HEK293 (cell line): ENCODE measurements around the gene FLT3LG.
A peak's percentile ranks its signal among the peaks of the same experiment; 100 is the strongest.

Source experiments
- ATF2 ChIP-seq: fragments of 450-650 bp; formaldehyde crosslinking; IDR thresholded peaks from 2 replicates; pipeline ENCODE4 v1.5.1; 2016; ENCODE audit warnings: missing biosample characterization, missing genetic modification characterization, low read depth
- BCL6B ChIP-seq: fragments of 450-650 bp; formaldehyde crosslinking; IDR thresholded peaks from 2 replicates; pipeline ENCODE4 v1.5.1; 2017; ENCODE audit warnings: missing biosample characterization, missing genetic modification characterization
- GFI1B ChIP-seq: fragments of 450-650 bp; formaldehyde crosslinking; IDR thresholded peaks from 2 replicates; pipeline ENCODE4 v1.5.1; 2016; ENCODE audit warnings: missing biosample characterization, missing genetic modification characterization
- INSM2 ChIP-seq: fragments of 450-650 bp; formaldehyde crosslinking; IDR thresholded peaks from 2 replicates; pipeline ENCODE4 v1.5.1; 2016; ENCODE audit warnings: missing biosample characterization, missing genetic modification characterization
- MEIS1 ChIP-seq: sonication (generic); formaldehyde crosslinking; IDR thresholded peaks from 2 replicates; pipeline ENCODE4 v1.8.1; 2022; ENCODE audit warnings: missing genetic modification reagents, mild to moderate bottlenecking, borderline replicate concordance
- OSR2 ChIP-seq: fragments of 450-650 bp; formaldehyde crosslinking; IDR thresholded peaks from 2 replicates; pipeline ENCODE4 v1.5.1; 2016; ENCODE audit warnings: missing biosample characterization, missing genetic modification characterization
- PRDM1 ChIP-seq: fragments of 450-650 bp; formaldehyde crosslinking; IDR thresholded peaks from 2 replicates; pipeline ENCODE4; 2016; ENCODE audit warnings: missing biosample characterization, missing genetic modification characterization
- SALL2 ChIP-seq: fragments of 450-650 bp; formaldehyde crosslinking; IDR thresholded peaks from 2 replicates; pipeline ENCODE4 v1.5.0; 2017; ENCODE audit warnings: missing biosample characterization, mild to moderate bottlenecking, missing genetic modification characterization, borderline replicate concordance
- SCRT2 ChIP-seq: fragments of 450-650 bp; formaldehyde crosslinking; IDR thresholded peaks from 2 replicates; pipeline ENCODE4 v1.5.1; 2016; ENCODE audit warnings: missing biosample characterization, missing genetic modification characterization
- TCF7L2 ChIP-seq: IDR thresholded peaks from 2 replicates; pipeline ENCODE4 v1.6.1; 2011; ENCODE audit warnings: low read depth, mild to moderate bottlenecking, inconsistent platforms, low read length, moderate library complexity, borderline replicate concordance
- WT1 ChIP-seq: fragments of 450-650 bp; formaldehyde crosslinking; IDR thresholded peaks from 2 replicates; pipeline ENCODE4 v1.5.1; 2016; ENCODE audit warnings: missing biosample characterization, missing genetic modification characterization
- YY1 ChIP-seq: fragments of 450-650 bp; formaldehyde crosslinking; IDR thresholded peaks from 2 replicates; pipeline ENCODE4 v1.5.1; 2018; ENCODE audit warnings: missing biosample characterization, missing genetic modification characterization
- ZBTB10 ChIP-seq: fragments of 450-650 bp; formaldehyde crosslinking; IDR thresholded peaks from 2 replicates; pipeline ENCODE4 v1.5.1; 2016; ENCODE audit warnings: missing biosample characterization, missing genetic modification characterization
- ZBTB6 ChIP-seq: fragments of 450-650 bp; formaldehyde crosslinking; IDR thresholded peaks from 2 replicates; pipeline ENCODE4 v1.5.1; 2017; ENCODE audit warnings: missing biosample characterization, missing genetic modification characterization
- ZFP69B ChIP-seq: fragments of 450-650 bp; formaldehyde crosslinking; IDR thresholded peaks from 2 replicates; pipeline ENCODE4 v1.5.1; 2016; ENCODE audit warnings: missing biosample characterization, missing genetic modification characterization
- ZNF175 ChIP-seq: fragments of 450-650 bp; formaldehyde crosslinking; IDR thresholded peaks from 2 replicates; pipeline ENCODE4 v1.5.1; 2016; ENCODE audit warnings: missing biosample characterization, missing genetic modification characterization
- ZNF211 ChIP-seq: fragments of 450-650 bp; formaldehyde crosslinking; IDR thresholded peaks from 2 replicates; pipeline ENCODE4 v1.5.1; 2016; ENCODE audit warnings: low read depth, missing biosample characterization, missing genetic modification characterization
- ZNF223 ChIP-seq: fragments of 450-650 bp; formaldehyde crosslinking; IDR thresholded peaks from 2 replicates; pipeline ENCODE4 v1.5.1; 2016; ENCODE audit warnings: missing biosample characterization, missing genetic modification characterization
- ZNF248 ChIP-seq: fragments of 450-650 bp; formaldehyde crosslinking; IDR thresholded peaks from 2 replicates; pipeline ENCODE4 v1.5.1; 2017; ENCODE audit warnings: missing biosample characterization, missing genetic modification characterization
- ZNF366 ChIP-seq: fragments of 450-650 bp; formaldehyde crosslinking; conservative IDR thresholded peaks from 2 replicates; pipeline ENCODE4 v1.5.1; 2016; ENCODE audit warnings: missing biosample characterization, missing genetic modification characterization
- ZNF404 ChIP-seq: fragments of 450-650 bp; formaldehyde crosslinking; IDR thresholded peaks from 2 replicates; pipeline ENCODE4 v1.5.1; 2017; ENCODE audit warnings: missing biosample characterization, missing genetic modification characterization
- ZNF513 ChIP-seq: fragments of 450-650 bp; IDR thresholded peaks from 2 replicates; pipeline ENCODE4 v1.5.1; 2018; ENCODE audit warnings: missing biosample characterization, missing genetic modification characterization
- ZNF514 ChIP-seq: fragments of 450-650 bp; formaldehyde crosslinking; IDR thresholded peaks from 2 replicates; pipeline ENCODE4 v1.5.1; 2016; ENCODE audit warnings: missing biosample characterization, missing genetic modification characterization
- ZNF529 ChIP-seq: fragments of 450-650 bp; formaldehyde crosslinking; IDR thresholded peaks from 2 replicates; pipeline ENCODE4 v1.5.1; 2017; ENCODE audit warnings: missing genetic modification characterization, missing biosample characterization; ENCODE audit not compliant: insufficient replicate concordance
- ZNF549 ChIP-seq: fragments of 450-650 bp; IDR thresholded peaks from 2 replicates; pipeline ENCODE4 v1.5.1; 2018; ENCODE audit warnings: missing biosample characterization, missing genetic modification characterization, mild to moderate bottlenecking, inconsistent platforms, moderate library complexity
- ZNF626 ChIP-seq: fragments of 450-650 bp; sonication (Bioruptor Pico); formaldehyde crosslinking; IDR thresholded peaks from 2 replicates; pipeline ENCODE4 v1.5.1; 2018; ENCODE audit warnings: missing biosample characterization, missing genetic modification characterization, inconsistent platforms
- ZNF629 ChIP-seq: fragments of 450-650 bp; formaldehyde crosslinking; IDR thresholded peaks from 2 replicates; pipeline ENCODE4 v1.5.1; 2017; ENCODE audit warnings: missing biosample characterization, missing genetic modification characterization
- ZNF660 ChIP-seq: fragments of 450-650 bp; IDR thresholded peaks from 2 replicates; pipeline ENCODE4 v1.5.1; 2018; ENCODE audit warnings: missing biosample characterization, mild to moderate bottlenecking, missing genetic modification characterization
- ZNF768 ChIP-seq: fragments of 450-650 bp; formaldehyde crosslinking; IDR thresholded peaks from 2 replicates; pipeline ENCODE4 v1.5.1; 2018; ENCODE audit warnings: missing biosample characterization, mild to moderate bottlenecking, missing genetic modification characterization
- ZSCAN5A ChIP-seq: fragments of 450-650 bp; formaldehyde crosslinking; IDR thresholded peaks from 2 replicates; pipeline ENCODE4 v1.5.1; 2016; ENCODE audit warnings: missing biosample characterization, missing genetic modification characterization

The FLT3LG gene

GRCh38 chr19:49451430-49452181, 22.4 kb upstream of the FLT3LG start, which contains the start of gene PIH1D1 (continued):
- 0 out of 2 replicates have a peak, but pooled peaks have one; percentile 14 for TF ChIP-seq ZNF366
- no peak for TF ChIP-seq SCRT2
- TF ChIP-seq MEIS1, result no peak
- peak; percentile 63; the same call in 1 of the 2 replicates for TF ChIP-seq ZBTB10 (tag by site-specific recombination)
- no peak for TF ChIP-seq ZNF211
- TF ChIP-seq ZNF629 (tag by site-specific recombination), result peak; percentile 82
- TF ChIP-seq ZSCAN5A, result no peak
- TF ChIP-seq BCL6B (tag by site-specific recombination), result no peak
- TF ChIP-seq ZFP69B (tag by site-specific recombination), result no peak
- TF ChIP-seq ZNF223, result no peak
- TF ChIP-seq OSR2 (tag by site-specific recombination), result no peak
- no peak for TF ChIP-seq ATF2 (tag by site-specific recombination)
- TF ChIP-seq GFI1B, result no peak
- TF ChIP-seq ZNF513 (tag by site-specific recombination), result no peak
- no peak for TF ChIP-seq WT1 (tag by site-specific recombination)
- no peak for TF ChIP-seq TCF7L2
- TF ChIP-seq SALL2 (tag by site-specific recombination), result no peak
- no peak for TF ChIP-seq ZNF404 (tag by site-specific recombination)
- no peak for TF ChIP-seq ZNF529 (tag by site-specific recombination)
- no peak for TF ChIP-seq ZBTB6 (tag by site-specific recombination)
- TF ChIP-seq ZNF514, result no peak
- no peak for TF ChIP-seq ZNF549 (tag by site-specific recombination)
- no peak for TF ChIP-seq ZNF248 (tag by site-specific recombination)
- no peak for TF ChIP-seq PRDM1
- no peak for TF ChIP-seq INSM2 (tag by site-specific recombination)
- no peak for TF ChIP-seq ZNF626 (tag by site-specific recombination)
- no peak for TF ChIP-seq ZNF175 (tag by site-specific recombination)
- no peak for TF ChIP-seq YY1 (tag by site-specific recombination)
- TF ChIP-seq ZNF768 (tag by site-specific recombination), result no peak
- TF ChIP-seq ZNF660, result no peak
